RWPE1 (cell line): Measurements from ENCODE around the gene KREMEN2.

Experiments used
- CTCF ChIA-PET: fragments of 350-600 bp; sonication (Branson Sonifier 250); formaldehyde crosslinking; extraction: SDS; loops from one replicate; lab custom pipeline; 2021; lab: Yijun Ruan, JAX
- POLR2A ChIA-PET: fragments of 400-600 bp; formaldehyde crosslinking; extraction: SDS; loops from one replicate; lab custom pipeline; 2020; ENCODE audit warnings: antibody characterized with exemption; ENCODE audit not compliant: low non-redundant PET; lab: Yijun Ruan, JAX
- DNase-seq: peaks from one replicate; pipeline ENCODE4 v3.0.0; 2012; ENCODE audit warnings: low spot score
- H3K27ac ChIP-seq: fragments of 450-650 bp; 2 replicates; pipeline ENCODE4 v1.5.1; 2017
- CTCF ChIP-seq: fragments of 450-650 bp; conservative IDR thresholded peaks from 2 replicates; pipeline ENCODE4 v1.5.1; 2017; ENCODE audit warnings: low read depth, mild to moderate bottlenecking

The KREMEN2 gene

GRCh38 chr16:3004319-3004718 lies 40.2 kb downstream of the KREMEN2 start:
- TF ChIP-seq CTCF, result no peak
- H3K27ac ChIP-seq, result no peak overlapping the region
- DNase-seq, result no peak
- ChIA-PET POLR2A (interaction anchor here (2.1 to 3.1 kb wide), 2 partner anchors 18 to 24 kb away, joined by 6 to 48 read pairs; partner anchors contain the start of genes HCFC1R1, THOC6 and TNFRSF12A), CTCF (interaction anchor here (0.6 to 3.9 kb wide), 6 partner anchors 10 to 199 kb away, joined by 3 to 19 read pairs (median 6); partner anchors contain the start of gene TNFRSF12A)

GRCh38 chr16:3004781-3005284 lies 40.8 kb downstream of the KREMEN2 start:
- no peak for TF ChIP-seq CTCF
- CTCF ChIA-PET, result interaction anchor here (1.7 kb wide), 1 partner anchor 9 kb away, joined by 6 read pairs; no protein-coding TSS in a partner anchor
- POLR2A ChIA-PET, result interaction anchor here (2.1 to 3.1 kb wide), 2 partner anchors 17 to 23 kb away, joined by 6 to 48 read pairs; partner anchors contain the start of genes HCFC1R1, THOC6 and TNFRSF12A
- H3K27ac ChIP-seq, result no peak overlapping the region
- no peak for DNase-seq

GRCh38 chr16:3007059-3007956 lies 43.2 kb downstream of the KREMEN2 start:
- DNase-seq, result no peak
- TF ChIP-seq CTCF, result no peak
- POLR2A ChIA-PET, result interaction anchor here (0.6 to 1.0 kb wide), 3 partner anchors 10 to 151 kb away, joined by 3 read pairs; no protein-coding TSS in a partner anchor
- H3K27ac ChIP-seq, result no peak overlapping the region
- CTCF ChIA-PET, result interaction anchor here (0.9 to 1.0 kb wide), 2 partner anchors 24 to 51 kb away, joined by 4 read pairs; no protein-coding TSS in a partner anchor

GRCh38 chr16:3007957-3008689 lies 44.0 kb downstream of the KREMEN2 start:
- POLR2A ChIA-PET, result interaction anchor here (0.6 to 1.0 kb wide), 3 partner anchors 11 to 16 kb away, joined by 3 to 5 read pairs (median 3); no protein-coding TSS in a partner anchor
- H3K27ac ChIP-seq, result no peak overlapping the region
- no peak for DNase-seq
- CTCF ChIA-PET, result interaction anchor here (0.9 to 1.0 kb wide), 2 partner anchors 23 to 50 kb away, joined by 4 read pairs; no protein-coding TSS in a partner anchor
- TF ChIP-seq CTCF, result no peak

GRCh38 chr16:3008690-3009037 lies 44.6 kb downstream of the KREMEN2 start:
- CTCF ChIA-PET, result no interaction called here
- DNase-seq, result no peak
- H3K27ac ChIP-seq, result no peak overlapping the region
- TF ChIP-seq CTCF, result no peak
- POLR2A ChIA-PET, result interaction anchor here (0.6 to 1.0 kb wide), 2 partner anchors 13 to 16 kb away, joined by 3 to 5 read pairs; no protein-coding TSS in a partner anchor
